ENCODE results near the gene PSMG1. TPM values are rescaled to one million over a fixed set of nuclear protein-coding genes. Genes with fewer than 3 reads are reported as not detected.

PSMG1 gene
- total and polyA plus RNA-seq, 2 of the 8 experiments (the other 6 are each of a cell fraction or from before 2014, with no cell fraction given) = 50.7 to 93.7 TPM

Other genes starting within 250 kb of the PSMG1 start
- gene BRWD1, start 130.2 kb upstream of the PSMG1 start, total RNA-seq (2021; fragmentation: NEBNext Ultra II Directional; extraction: Animal tissue kit (Norgen Biotek cat#: 25700)) = 45.2 and 47.3 TPM in 2 replicates
- gene BRWD1, start 130.2 kb upstream of the PSMG1 start, polyA plus RNA-seq (2011; rRNA removed) = 7.0 and 9.3 TPM in 2 replicates
- gene HMGN1, start 165.6 kb upstream of the PSMG1 start, total RNA-seq (2021; fragmentation: NEBNext Ultra II Directional; extraction: Animal tissue kit (Norgen Biotek cat#: 25700)) = 505 and 530 TPM in 2 replicates
- 146 and 279 TPM in 2 replicates for gene HMGN1, start 165.6 kb upstream of the PSMG1 start, polyA plus RNA-seq (2011; rRNA removed)

Data from H1 (cell line).